Stimulated activated CD8-positive, alpha-beta memory T cell treated with anti-CD3 and anti-CD28 coated beads, Interleukin-7, amount 100 ng/mL, for 48 hours (primary cell): ENCODE measurements around the gene LRRC37A3.
"Not testable (repeated sequence)": the region's sequence is repeated elsewhere in the genome, so short reads cannot be mapped to it uniquely, and the experiment has no call there.

Experiments
- DNase-seq, 2 donors: peaks; one replicate each; pipeline ENCODE4 v3.0.0-alpha.2; 2020; ENCODE audit warnings: low read depth in 1 of 2; ENCODE audit errors: extremely low read depth in 1 of 2

The LRRC37A3 gene

GRCh38 chr17:64919289-64920025, at the start of gene LRRC37A3:
TSS of gene LRRC37A3 (minus strand) at chr17:64919478. CDS start at chr17:64897257, 22,221 bp downstream.
- peak; percentile 96 to 98 for DNase-seq

- DNase-seq = peak; percentile 72 to 82
These were observed 46.6 kb upstream of the LRRC37A3 start for GRCh38 chr17:64965873-64966287.

- not testable (repeated sequence) for DNase-seq
These were observed 46.1 kb upstream of the LRRC37A3 start for GRCh38 chr17:64965256-64965872.

GRCh38 chr17:64964796-64965195, 45.5 kb upstream of the LRRC37A3 start:
- DNase-seq = no peak

GRCh38 chr17:64963814-64964213, 44.5 kb upstream of the LRRC37A3 start:
- not testable (repeated sequence) for DNase-seq

GRCh38 chr17:64961563-64962378, 42.5 kb upstream of the LRRC37A3 start:
- DNase-seq = not testable (repeated sequence)

- DNase-seq = no peak
These were observed 32.6 kb upstream of the LRRC37A3 start for GRCh38 chr17:64951877-64952276.

- DNase-seq = no peak
These were observed 31.6 kb upstream of the LRRC37A3 start for GRCh38 chr17:64950871-64951270.

GRCh38 chr17:64947152-64947551, 27.9 kb upstream of the LRRC37A3 start:
- DNase-seq = no peak

- no peak for DNase-seq
These were observed 22.5 kb upstream of the LRRC37A3 start for GRCh38 chr17:64941761-64942160.

- DNase-seq = no peak
These were observed 21.8 kb upstream of the LRRC37A3 start for GRCh38 chr17:64941045-64941444.

GRCh38 chr17:64940055-64940454, 20.8 kb upstream of the LRRC37A3 start:
- DNase-seq = no peak

GRCh38 chr17:64938925-64939474, 19.7 kb upstream of the LRRC37A3 start:
- DNase-seq = peak in 1 of 2 donors; percentile 45

GRCh38 chr17:64938290-64938689, 19.0 kb upstream of the LRRC37A3 start:
- no peak for DNase-seq

GRCh38 chr17:64936117-64936516, 16.8 kb upstream of the LRRC37A3 start:
- no peak for DNase-seq

- not testable (repeated sequence) for DNase-seq
These were observed 15.1 kb upstream of the LRRC37A3 start for GRCh38 chr17:64934284-64934778.

GRCh38 chr17:64932850-64933249, 13.6 kb upstream of the LRRC37A3 start:
- not testable (repeated sequence) for DNase-seq

- DNase-seq = not testable (repeated sequence)
These were observed 11.1 kb upstream of the LRRC37A3 start for GRCh38 chr17:64930374-64930773.

GRCh38 chr17:64929419-64930209, 10.3 kb upstream of the LRRC37A3 start:
- DNase-seq = peak in 1 of 2 donors; percentile 49

- DNase-seq = not testable (repeated sequence)
These were observed 9.4 kb upstream of the LRRC37A3 start for GRCh38 chr17:64928701-64929100.
